CD14-positive monocyte (primary cell): Measurements from ENCODE around the gene SYDE2. TPM values are rescaled to one million over a fixed set of nuclear protein-coding genes. Genes with fewer than 3 reads are reported as not detected.
"Not testable (repeated sequence)": the region's sequence is repeated elsewhere in the genome, so short reads cannot be mapped to it uniquely, and the experiment has no call there.

ENCODE experiments used
- DNase-seq, 3 donors: peaks; one replicate each; pipeline ENCODE4 v3.0.0-alpha.2; 2011 to 2022
- H2AFZ ChIP-seq: 2 replicates; pipeline ENCODE4 v1.6.0; 2012; ENCODE audit warnings: mild to moderate bottlenecking, low read depth, low read length, inconsistent platforms; ENCODE audit not compliant: insufficient read depth, poor library complexity, severe bottlenecking
- H3K27ac ChIP-seq, 2 donors: 1 replicate in 1 of 2; 2 replicates in 1 of 2; pipeline ENCODE4 v1.5.1; 2012 to 2013; ENCODE audit warnings: low read length in 2 of 2, control low read depth in 1 of 2, inconsistent platforms in 1 of 2, low read depth in 1 of 2, mild to moderate bottlenecking in 1 of 2
- H3K27me3 ChIP-seq, 2 donors: one replicate each; pipeline versions ENCODE4 v1.6.0 to v1.6.1; 2011 to 2013; ENCODE audit warnings: low read length in 2 of 2; ENCODE audit not compliant: control insufficient read depth in 2 of 2, insufficient read depth in 2 of 2
- H3K36me3 ChIP-seq, 2 donors: replicated peaks in 1 of 2; 1 replicate in 1 of 2; 2 replicates in 1 of 2; pipeline versions ENCODE4 v1.5.1 to v1.6.1; 2012 to 2013; ENCODE audit warnings: low read length in 2 of 2, control low read depth in 1 of 2, inconsistent platforms in 1 of 2, mild to moderate bottlenecking in 1 of 2; ENCODE audit not compliant: insufficient read depth in 2 of 2, control insufficient read depth in 1 of 2
- H3K4me1 ChIP-seq, 2 donors: 1 replicate in 1 of 2; 2 replicates in 1 of 2; pipeline versions ENCODE4 v1.5.1 to v1.6.1; 2012 to 2013; ENCODE audit warnings: low read length in 2 of 2, control low read depth in 1 of 2, inconsistent platforms in 1 of 2, mild to moderate bottlenecking in 1 of 2, moderate library complexity in 1 of 2; ENCODE audit not compliant: insufficient read depth in 2 of 2, control insufficient read depth in 1 of 2
- H3K4me2 ChIP-seq: replicated peaks from 2 replicates; pipeline ENCODE3; 2012; ENCODE audit warnings: low read length, moderate library complexity, mild to moderate bottlenecking; ENCODE audit not compliant: poor library complexity, severe bottlenecking; ENCODE audit errors: extremely low read depth
- H3K4me3 ChIP-seq, 3 experiments: fragments of 200-600 bp in 1 of 3; sonication (generic) in 1 of 3; replicated peaks in 1 of 3; 1 replicate in 2 of 3; 2 replicates in 1 of 3; pipeline ENCODE4 v1.5.1; 2011 to 2013; ENCODE audit warnings: low read length in 3 of 3, mild to moderate bottlenecking in 3 of 3, control low read depth in 2 of 3, low read depth in 2 of 3, inconsistent platforms in 1 of 3, moderate library complexity in 1 of 3
- H3K79me2 ChIP-seq: 2 replicates; pipeline ENCODE4 v1.6.0; 2012; ENCODE audit warnings: mild to moderate bottlenecking, control low read depth, inconsistent platforms, low read length, moderate library complexity; ENCODE audit not compliant: insufficient read depth
- H3K9ac ChIP-seq: 2 replicates; pipeline ENCODE4 v1.6.0; 2017; ENCODE audit warnings: low read length, mild to moderate bottlenecking; ENCODE audit not compliant: insufficient read depth, poor library complexity, severe bottlenecking
- H3K9me3 ChIP-seq, 2 donors: replicated peaks in 1 of 2; 1 replicate in 1 of 2; 2 replicates in 1 of 2; pipeline versions ENCODE4 v1.5.1 to v1.6.1; 2012 to 2013; ENCODE audit warnings: low read length in 2 of 2, control low read depth in 1 of 2; ENCODE audit not compliant: control insufficient read depth in 1 of 2, insufficient read depth in 1 of 2
- H4K20me1 ChIP-seq: 2 replicates; pipeline ENCODE4 v1.6.0; 2012; ENCODE audit warnings: mild to moderate bottlenecking, low read length, control low read depth, moderate library complexity; ENCODE audit not compliant: insufficient read depth
- H3K27ac Mint-ChIP-seq, 7 donors: one replicate each; pipeline ENCODE4 v1.8.0; 2020; ENCODE audit warnings: mild to moderate bottlenecking in 7 of 7, mixed read lengths in 7 of 7, moderate library complexity in 6 of 7, inconsistent platforms in 2 of 7
- H3K27me3 Mint-ChIP-seq, 3 donors: one replicate each; pipeline ENCODE4 v1.8.0; 2021 to 2022; ENCODE audit warnings: low read depth in 3 of 3, mild to moderate bottlenecking in 3 of 3, mixed read lengths in 3 of 3, moderate library complexity in 3 of 3, inconsistent platforms in 1 of 3
- H3K36me3 Mint-ChIP-seq, 2 donors: one replicate each; pipeline ENCODE4 v1.8.0; 2020; ENCODE audit warnings: mixed read lengths in 2 of 2, inconsistent platforms in 1 of 2, mild to moderate bottlenecking in 1 of 2
- H3K4me1 Mint-ChIP-seq: one replicate; pipeline ENCODE4 v1.8.0; 2020; ENCODE audit warnings: mild to moderate bottlenecking, mixed read lengths
- H3K4me3 Mint-ChIP-seq, 2 donors: one replicate each; pipeline ENCODE4 v1.8.0; 2020; ENCODE audit warnings: mild to moderate bottlenecking in 2 of 2, mixed read lengths in 2 of 2, moderate library complexity in 1 of 2
- H3K9me3 Mint-ChIP-seq, 7 donors: one replicate each; pipeline ENCODE4 v1.8.0; 2020 to 2022; ENCODE audit warnings: mixed read lengths in 7 of 7, mild to moderate bottlenecking in 6 of 7, moderate library complexity in 6 of 7, inconsistent platforms in 2 of 7
- WGBS: methylation state at CpG from one replicate; pipeline ENCODE4 v1.1.5; 2013; ENCODE audit warnings: missing lambda C conversion rate; ENCODE audit not compliant: insufficient coverage; 5-methylcytosine and 5-hydroxymethylcytosine counted together
- intact Hi-C, 2 donors: fragments of 100-400 bp; cut with micrococcal nuclease; formaldehyde crosslinking; loops; one replicate each; pipeline versions ENCODE4 v1.15.0 to v1.15.1; 2023
- polyA plus RNA-seq, 3 donors: library from polyadenylated mRNA; depleted of rRNA in 1 of 3; unstranded in 2 of 3; stranded (reverse) in 1 of 3; fragments of 300-500 nt in 2 of 3; fragments of >200 nt in 1 of 3; fragmentation: Illumina TruSeq in 2 of 3; gene quantifications; 1 replicate in 2 of 3; 2 replicates in 1 of 3; pipeline ENCODE4 v1.2.3, GENCODE V29; 2012 to 2021
- TF ChIP-seq, protein P1 (sequence below): fragments of 200-600 bp; IDR thresholded peaks from one replicate; pipeline ENCODE4 v1.8.0; 2022; ENCODE audit warnings: antibody characterized with exemption, mild to moderate bottlenecking

The SYDE2 gene
- polyA plus RNA-seq, 3 donors, result not detected

DNA sequence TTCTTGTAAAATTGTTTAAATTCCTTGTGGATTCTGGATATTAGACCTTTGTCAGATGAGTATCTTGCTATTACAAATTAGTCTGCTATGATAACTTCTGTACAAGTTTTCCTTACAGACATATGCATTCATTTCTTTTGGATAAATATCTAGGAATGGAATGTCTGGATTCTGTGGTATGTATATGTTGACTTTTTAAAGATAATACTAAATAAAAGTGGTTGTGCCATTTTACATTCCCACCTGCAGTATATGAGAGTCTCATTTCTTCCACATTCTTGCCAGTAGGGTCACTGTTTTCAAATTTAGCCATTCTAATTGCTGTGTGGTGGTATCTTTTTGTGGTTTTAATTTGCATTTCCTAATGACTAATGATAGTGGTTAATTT, 53.9 kb downstream of the SYDE2 start:
- DNase-seq, result no peak
- Histone ChIP-seq H3K4me1 (no peaks in the 10 kb centered on the region), H3K9ac (no peak overlapping the region), H3K4me2 (no peak overlapping the region), H3K27me3 (no peaks in the 10 kb centered on the region), H3K4me3 (no peak overlapping the region), H3K36me3 (no peaks in the 10 kb centered on the region), H2AFZ (no peak overlapping the region), H3K79me2 (no peaks in the 10 kb centered on the region), H3K27ac (no peak overlapping the region), H4K20me1 (no peaks in the 10 kb centered on the region), H3K9me3 (no peaks in the 10 kb centered on the region)
- no peak overlapping the region for H3K4me3 Mint-ChIP-seq
- H3K27me3 Mint-ChIP-seq, result peaks cover 0 to 2% (median 2%) of the 10 kb centered on the region in 3 donors
- H3K9me3 Mint-ChIP-seq, result peaks cover 0 to 2% (median 0%) of the 10 kb centered on the region in 7 donors
- TF ChIP-seq, protein P1, sequence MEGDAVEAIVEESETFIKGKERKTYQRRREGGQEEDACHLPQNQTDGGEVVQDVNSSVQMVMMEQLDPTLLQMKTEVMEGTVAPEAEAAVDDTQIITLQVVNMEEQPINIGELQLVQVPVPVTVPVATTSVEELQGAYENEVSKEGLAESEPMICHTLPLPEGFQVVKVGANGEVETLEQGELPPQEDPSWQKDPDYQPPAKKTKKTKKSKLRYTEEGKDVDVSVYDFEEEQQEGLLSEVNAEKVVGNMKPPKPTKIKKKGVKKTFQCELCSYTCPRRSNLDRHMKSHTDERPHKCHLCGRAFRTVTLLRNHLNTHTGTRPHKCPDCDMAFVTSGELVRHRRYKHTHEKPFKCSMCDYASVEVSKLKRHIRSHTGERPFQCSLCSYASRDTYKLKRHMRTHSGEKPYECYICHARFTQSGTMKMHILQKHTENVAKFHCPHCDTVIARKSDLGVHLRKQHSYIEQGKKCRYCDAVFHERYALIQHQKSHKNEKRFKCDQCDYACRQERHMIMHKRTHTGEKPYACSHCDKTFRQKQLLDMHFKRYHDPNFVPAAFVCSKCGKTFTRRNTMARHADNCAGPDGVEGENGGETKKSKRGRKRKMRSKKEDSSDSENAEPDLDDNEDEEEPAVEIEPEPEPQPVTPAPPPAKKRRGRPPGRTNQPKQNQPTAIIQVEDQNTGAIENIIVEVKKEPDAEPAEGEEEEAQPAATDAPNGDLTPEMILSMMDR, result no peak
- no peaks in the 10 kb centered on the region for H3K4me1 Mint-ChIP-seq
- intact Hi-C loops, result no loop called here
- H3K27ac Mint-ChIP-seq, result no peak overlapping the region
- H3K36me3 Mint-ChIP-seq, result no peaks in the 10 kb centered on the region

DNA sequence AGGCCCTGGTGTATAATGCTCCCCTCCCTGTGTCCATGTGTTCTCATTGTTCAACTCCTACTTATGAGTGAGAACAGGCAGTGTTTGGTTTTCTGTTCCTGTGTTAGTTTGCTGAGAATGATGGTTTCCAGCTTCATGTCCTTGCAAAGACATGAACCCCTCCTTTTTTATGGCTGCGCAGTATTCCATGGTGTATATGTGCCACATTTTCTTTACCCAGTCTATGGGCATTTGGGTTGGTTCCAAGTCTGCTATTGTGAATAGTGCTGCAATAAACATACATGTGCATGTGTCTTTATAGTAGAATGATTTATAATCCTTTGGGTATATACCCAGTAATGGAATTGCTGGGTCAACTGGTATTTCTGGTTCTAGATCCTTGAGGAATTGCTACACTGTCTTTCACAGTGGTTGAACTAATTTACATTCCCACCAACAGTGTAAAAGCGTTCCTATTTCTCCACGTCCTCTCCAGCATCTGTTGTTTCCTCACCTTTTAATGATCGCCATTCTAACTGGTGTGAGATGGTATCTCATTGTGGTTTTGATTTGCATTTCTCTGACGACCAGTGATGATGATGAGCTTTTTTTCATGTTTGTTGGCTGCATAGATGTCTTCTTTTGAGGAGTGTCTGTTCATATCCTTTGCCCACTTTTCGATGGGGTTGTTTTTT, 54.4 kb downstream of the SYDE2 start:
- H3K4me1 Mint-ChIP-seq, H3K27me3 ChIP-seq, H3K9me3 Mint-ChIP-seq, H3K36me3 Mint-ChIP-seq, H3K9me3 ChIP-seq, H4K20me1 ChIP-seq, H2AFZ ChIP-seq, H3K79me2 ChIP-seq, intact Hi-C loops, H3K27ac ChIP-seq, H3K4me1 ChIP-seq, H3K4me2 ChIP-seq, H3K27me3 Mint-ChIP-seq, H3K36me3 ChIP-seq, DNase-seq, H3K4me3 ChIP-seq, H3K4me3 Mint-ChIP-seq, H3K9ac ChIP-seq: not testable (repeated sequence)
- 80% methylated on average over 1 of the region's 6 CpGs for WGBS
- H3K27ac Mint-ChIP-seq, result peak overlapping the region in 1 of 7 donors; percentile 7
